ENCODE data around the gene EDEM1. TPM values are rescaled to one million over a fixed set of nuclear protein-coding genes. Genes with fewer than 3 reads are reported as not detected.

The EDEM1 gene
- polyA plus RNA-seq, 2 donors = 5.8 to 9.0 TPM

DNA sequence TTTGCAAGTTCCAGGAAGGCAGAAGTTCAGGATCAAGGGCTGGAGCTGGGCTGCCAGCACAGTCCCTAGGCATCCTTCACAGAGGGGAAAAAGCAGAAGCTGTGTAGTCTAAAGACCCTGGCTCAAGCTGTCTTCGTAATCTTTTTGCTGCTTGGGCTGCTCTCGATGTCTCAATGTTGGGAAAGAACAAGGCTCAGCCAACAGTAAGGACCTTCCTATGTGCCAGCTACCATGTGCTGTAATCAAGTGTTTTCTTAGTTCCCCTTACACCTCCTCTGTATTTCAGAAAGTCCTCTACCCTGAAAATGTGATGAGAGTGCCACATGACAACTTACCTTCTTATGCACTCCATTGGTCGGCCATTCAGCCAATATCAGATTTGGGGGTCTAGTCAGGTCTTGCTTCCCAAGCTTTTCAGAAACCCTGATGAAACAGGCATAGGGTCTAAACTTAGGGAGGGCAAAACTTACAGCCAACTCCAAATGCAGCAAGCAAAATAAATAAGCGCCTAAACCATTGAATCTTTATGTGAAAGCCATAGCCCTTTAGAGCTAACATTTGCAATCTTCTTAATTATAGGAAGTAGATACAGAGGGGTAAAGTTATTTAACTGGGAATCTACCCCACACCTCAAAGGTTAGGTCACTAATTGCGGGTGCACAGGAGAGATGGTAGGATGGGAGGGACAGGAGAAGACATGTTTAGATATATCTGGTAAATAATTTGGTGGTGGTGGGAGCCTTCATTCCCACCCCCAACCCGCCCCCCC lies 1.2 kb upstream of the EDEM1 start:
- Histone ChIP-seq H3K27me3 (ENCODE audit: control insufficient read depth in 1 of 2, insufficient read depth in 2 of 2, low read length in 2 of 2) (no peaks in the 10 kb centered on the region), H3K9me3 (ENCODE audit: control insufficient read depth in 2 of 2, insufficient read depth in 1 of 2, low read depth in 1 of 2, low read length in 1 of 2) (no peaks in the 10 kb centered on the region), H3K4me3 (ENCODE audit: low read depth in 1 of 2, low read length in 2 of 2) (peak overlapping the region in 1 of 2 donors; percentile 49), H3K4me1 (ENCODE audit: control insufficient read depth in 2 of 2, insufficient read depth in 2 of 2, low read length in 1 of 2) (peaks cover 0 to 4% of the 10 kb centered on the region in 2 donors), H3K36me3 (ENCODE audit: control insufficient read depth in 2 of 2, insufficient read depth in 2 of 2, low read length in 1 of 2) (peaks cover 0 to 6% of the 10 kb centered on the region in 2 donors), H3K27ac (ENCODE audit: low read depth in 2 of 2, low read length in 1 of 2) (peak overlapping the region; percentile 45 to 60)
- WGBS, 2 donors = 47 to 60% methylated on average over 6 of the region's 6 CpGs

DNA sequence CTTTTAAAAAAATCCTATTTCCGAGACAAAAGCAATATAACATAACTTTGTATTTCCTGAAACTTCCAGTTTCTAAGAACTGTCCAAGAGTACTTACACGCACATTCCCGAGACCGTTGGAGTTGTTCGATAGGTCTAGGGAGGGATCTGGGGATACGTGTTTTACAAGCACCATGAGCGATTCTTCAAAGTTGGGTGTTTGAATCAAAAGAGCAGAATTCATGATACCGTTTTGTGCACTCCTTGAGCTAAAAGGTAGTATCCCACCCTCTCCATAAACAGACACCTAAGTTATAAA lies 700 bp upstream of the EDEM1 start:
- H3K36me3 ChIP-seq (ENCODE audit: control insufficient read depth in 2 of 2, insufficient read depth in 2 of 2, low read length in 1 of 2) = peaks cover 0 to 1% of the 10 kb centered on the region in 2 donors
- peak overlapping the region; percentile 49 to 51 for H3K4me3 ChIP-seq (ENCODE audit: low read depth in 1 of 2, low read length in 2 of 2)
- no peaks in the 10 kb centered on the region for H3K27me3 ChIP-seq (ENCODE audit: control insufficient read depth in 1 of 2, insufficient read depth in 2 of 2, low read length in 2 of 2)
- WGBS, 2 donors = 3 to 5% methylated on average over 8 of the region's 8 CpGs
- H3K4me1 ChIP-seq (ENCODE audit: control insufficient read depth in 2 of 2, insufficient read depth in 2 of 2, low read length in 1 of 2) = peaks cover 0 to 4% of the 10 kb centered on the region in 2 donors
- peak overlapping the region in 1 of 2 donors; percentile 60 for H3K27ac ChIP-seq (ENCODE audit: low read depth in 2 of 2, low read length in 1 of 2)
- H3K9me3 ChIP-seq (ENCODE audit: control insufficient read depth in 2 of 2, insufficient read depth in 1 of 2, low read depth in 1 of 2, low read length in 1 of 2) = no peaks in the 10 kb centered on the region

DNA sequence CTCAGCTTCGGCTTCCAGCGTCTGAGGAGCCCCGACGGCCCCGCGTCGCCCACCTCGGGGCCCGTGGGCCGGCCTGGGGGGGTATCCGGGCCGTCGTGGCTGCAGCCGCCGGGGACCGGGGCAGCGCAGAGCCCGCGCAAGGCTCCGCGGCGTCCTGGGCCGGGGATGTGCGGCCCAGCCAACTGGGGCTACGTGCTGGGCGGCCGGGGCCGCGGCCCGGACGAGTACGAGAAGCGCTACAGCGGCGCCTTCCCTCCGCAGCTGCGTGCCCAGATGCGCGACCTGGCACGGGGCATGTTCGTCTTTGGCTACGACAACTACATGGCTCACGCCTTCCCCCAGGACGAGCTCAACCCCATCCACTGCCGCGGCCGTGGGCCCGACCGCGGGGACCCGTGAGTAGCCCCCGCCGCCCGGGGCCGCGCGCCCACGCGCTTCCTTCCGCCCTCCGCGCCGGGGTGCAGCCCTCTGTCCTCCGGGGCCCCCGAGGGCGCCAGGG lies 462 bp downstream of the EDEM1 start:
- Histone ChIP-seq H3K4me1 (ENCODE audit: control insufficient read depth in 2 of 2, insufficient read depth in 2 of 2, low read length in 1 of 2) (peaks cover 0 to 4% of the 10 kb centered on the region in 2 donors), H3K4me3 (ENCODE audit: low read depth in 1 of 2, low read length in 2 of 2) (peak overlapping the region; percentile 89 to 98), H3K27ac (ENCODE audit: low read depth in 2 of 2, low read length in 1 of 2) (peak overlapping the region; percentile 95 to 98), H3K27me3 (ENCODE audit: control insufficient read depth in 1 of 2, insufficient read depth in 2 of 2, low read length in 2 of 2) (no peaks in the 10 kb centered on the region), H3K9me3 (ENCODE audit: control insufficient read depth in 2 of 2, insufficient read depth in 1 of 2, low read depth in 1 of 2, low read length in 1 of 2) (no peaks in the 10 kb centered on the region), H3K36me3 (ENCODE audit: control insufficient read depth in 2 of 2, insufficient read depth in 2 of 2, low read length in 1 of 2) (no peaks in the 10 kb centered on the region)
- WGBS, 2 donors = 1% methylated on average over 61 to 66 of the region's 66 CpGs

DNA sequence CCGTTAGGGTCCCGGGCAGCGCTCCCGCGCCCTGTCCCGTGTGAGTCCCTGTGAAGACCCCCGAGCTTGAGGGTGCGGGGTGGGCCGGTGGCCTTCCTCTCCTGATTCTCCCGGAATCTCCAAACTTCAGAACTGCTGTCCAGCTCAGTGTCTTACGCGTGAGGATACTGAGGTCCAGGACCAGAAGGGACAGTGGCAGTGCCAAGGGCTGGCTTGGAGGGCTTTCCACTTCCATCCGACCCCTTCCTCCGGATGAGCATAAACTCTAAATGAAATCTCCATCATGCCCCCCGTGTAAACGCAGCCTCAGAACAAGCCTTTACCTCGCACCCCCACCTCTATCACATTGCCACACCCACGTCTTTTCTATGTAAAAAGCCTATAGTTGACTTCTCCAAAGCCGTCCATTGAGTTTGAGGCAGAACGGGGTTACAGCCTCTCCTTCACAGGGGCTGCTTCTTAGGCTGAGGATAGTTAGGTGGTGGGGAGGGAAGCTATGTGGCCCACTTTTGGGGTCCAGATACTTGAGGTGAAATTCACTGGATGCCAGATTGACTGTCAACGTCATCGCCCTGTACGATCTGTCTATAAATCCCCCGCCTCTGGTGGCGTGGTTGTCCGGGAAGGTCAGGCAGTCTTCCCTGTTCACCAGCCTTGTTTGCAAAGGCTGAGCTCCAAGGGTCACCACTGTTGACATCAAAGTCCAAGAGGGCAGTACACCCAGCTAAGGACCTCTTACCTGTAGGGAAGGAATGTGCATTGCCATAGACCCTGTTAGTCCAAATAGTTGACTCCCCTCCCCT lies 1.1 kb downstream of the EDEM1 start:
- Histone ChIP-seq H3K9me3 (ENCODE audit: control insufficient read depth in 2 of 2, insufficient read depth in 1 of 2, low read depth in 1 of 2, low read length in 1 of 2) (no peaks in the 10 kb centered on the region), H3K4me3 (ENCODE audit: low read depth in 1 of 2, low read length in 2 of 2) (peak overlapping the region; percentile 89 to 98), H3K27me3 (ENCODE audit: control insufficient read depth in 1 of 2, insufficient read depth in 2 of 2, low read length in 2 of 2) (no peaks in the 10 kb centered on the region), H3K36me3 (ENCODE audit: control insufficient read depth in 2 of 2, insufficient read depth in 2 of 2, low read length in 1 of 2) (no peaks in the 10 kb centered on the region), H3K4me1 (ENCODE audit: control insufficient read depth in 2 of 2, insufficient read depth in 2 of 2, low read length in 1 of 2) (peaks cover 0 to 7% of the 10 kb centered on the region in 2 donors), H3K27ac (ENCODE audit: low read depth in 2 of 2, low read length in 1 of 2) (peak overlapping the region; percentile 95 to 98)
- 3 to 4% methylated on average over 26 of the region's 26 CpGs for WGBS, 2 donors

DNA sequence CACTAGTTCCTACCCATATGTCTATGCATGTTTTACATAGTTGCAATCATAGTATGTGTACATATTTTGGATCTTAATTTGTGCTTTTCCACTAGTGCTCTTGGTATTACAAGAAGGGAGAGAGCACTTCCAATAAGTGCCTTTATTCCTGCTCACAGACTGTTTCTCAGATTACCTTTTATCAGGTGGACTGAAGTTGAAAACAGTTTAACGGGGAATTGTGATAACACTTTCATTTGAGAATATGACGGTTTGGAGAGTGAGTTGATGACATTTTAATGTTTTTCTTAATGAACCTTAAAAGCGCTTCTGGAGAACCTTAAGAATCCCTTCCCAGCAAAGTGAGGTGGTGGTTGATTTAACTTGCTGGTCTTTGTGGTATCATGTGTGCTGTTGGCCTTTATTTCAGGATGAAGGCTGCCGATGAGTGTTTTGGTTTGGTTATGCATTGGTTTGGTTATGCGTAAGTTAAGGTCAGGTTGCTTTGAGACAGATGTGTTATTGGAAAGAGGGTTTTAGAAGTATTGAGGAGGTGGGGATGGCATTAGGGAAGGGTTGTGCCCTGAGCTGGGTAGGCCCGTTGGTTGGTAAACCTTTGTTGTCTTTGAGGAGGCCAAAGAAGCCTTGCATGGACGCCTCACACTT lies 2.8 kb downstream of the EDEM1 start:
- Histone ChIP-seq H3K27me3 (ENCODE audit: control insufficient read depth in 1 of 2, insufficient read depth in 2 of 2, low read length in 2 of 2) (no peaks in the 10 kb centered on the region), H3K4me1 (ENCODE audit: control insufficient read depth in 2 of 2, insufficient read depth in 2 of 2, low read length in 1 of 2) (peaks cover 0 to 7% of the 10 kb centered on the region in 2 donors), H3K27ac (ENCODE audit: low read depth in 2 of 2, low read length in 1 of 2) (no peak overlapping the region), H3K4me3 (ENCODE audit: low read depth in 1 of 2, low read length in 2 of 2) (peak overlapping the region in 1 of 2 donors; percentile 30), H3K36me3 (ENCODE audit: control insufficient read depth in 2 of 2, insufficient read depth in 2 of 2, low read length in 1 of 2) (peaks cover 0 to 2% of the 10 kb centered on the region in 2 donors), H3K9me3 (ENCODE audit: control insufficient read depth in 2 of 2, insufficient read depth in 1 of 2, low read depth in 1 of 2, low read length in 1 of 2) (no peaks in the 10 kb centered on the region)
- WGBS, 2 donors = 69 to 74% methylated on average over 7 of the region's 7 CpGs

- Histone ChIP-seq H3K27me3 (ENCODE audit: control insufficient read depth in 1 of 2, insufficient read depth in 2 of 2, low read length in 2 of 2) (no peaks in the 10 kb centered on the region), H3K27ac (ENCODE audit: low read depth in 2 of 2, low read length in 1 of 2) (no peak overlapping the region), H3K4me3 (ENCODE audit: low read depth in 1 of 2, low read length in 2 of 2) (no peak overlapping the region), H3K4me1 (ENCODE audit: control insufficient read depth in 2 of 2, insufficient read depth in 2 of 2, low read length in 1 of 2) (peaks cover 0 to 11% of the 10 kb centered on the region in 2 donors), H3K36me3 (ENCODE audit: control insufficient read depth in 2 of 2, insufficient read depth in 2 of 2, low read length in 1 of 2) (peaks cover 0 to 2% of the 10 kb centered on the region in 2 donors), H3K9me3 (ENCODE audit: control insufficient read depth in 2 of 2, insufficient read depth in 1 of 2, low read depth in 1 of 2, low read length in 1 of 2) (no peaks in the 10 kb centered on the region)
- 74 to 80% methylated on average over 5 of the region's 5 CpGs for WGBS, 2 donors
Observed at GRCh38 chr3:5191555-5192304, 4.2 kb downstream of the EDEM1 start.

GRCh38 chr3:5192571-5193365 lies 5.3 kb downstream of the EDEM1 start:
- Histone ChIP-seq H3K9me3 (ENCODE audit: control insufficient read depth in 2 of 2, insufficient read depth in 1 of 2, low read depth in 1 of 2, low read length in 1 of 2) (no peaks in the 10 kb centered on the region), H3K4me1 (ENCODE audit: control insufficient read depth in 2 of 2, insufficient read depth in 2 of 2, low read length in 1 of 2) (peaks cover 0 to 11% of the 10 kb centered on the region in 2 donors), H3K36me3 (ENCODE audit: control insufficient read depth in 2 of 2, insufficient read depth in 2 of 2, low read length in 1 of 2) (peaks cover 0 to 2% of the 10 kb centered on the region in 2 donors), H3K4me3 (ENCODE audit: low read depth in 1 of 2, low read length in 2 of 2) (no peak overlapping the region), H3K27me3 (ENCODE audit: control insufficient read depth in 1 of 2, insufficient read depth in 2 of 2, low read length in 2 of 2) (no peaks in the 10 kb centered on the region), H3K27ac (ENCODE audit: low read depth in 2 of 2, low read length in 1 of 2) (no peak overlapping the region)
- WGBS, 2 donors = 84 to 90% methylated on average over 3 of the region's 3 CpGs

DNA sequence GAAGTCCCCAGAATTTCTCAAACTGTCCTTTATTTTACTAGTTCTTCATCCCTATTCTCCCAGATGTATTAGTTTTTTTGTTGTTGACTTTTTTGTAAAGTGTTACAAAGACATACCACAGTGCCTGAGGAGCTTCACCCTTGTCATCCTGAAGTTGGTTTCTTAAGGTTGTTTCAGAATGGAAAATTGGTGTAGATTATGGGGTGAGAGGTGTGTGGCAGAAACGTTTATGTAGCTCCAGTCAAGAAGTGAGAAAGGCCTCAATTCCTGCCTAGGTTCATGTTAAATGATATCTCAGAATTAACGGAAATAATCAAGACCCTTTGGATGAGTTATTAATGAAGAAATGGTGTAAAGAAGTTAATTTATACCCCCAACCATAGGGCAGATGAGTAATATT lies 6.8 kb downstream of the EDEM1 start:
- Histone ChIP-seq H3K27me3 (ENCODE audit: control insufficient read depth in 1 of 2, insufficient read depth in 2 of 2, low read length in 2 of 2) (no peaks in the 10 kb centered on the region), H3K4me1 (ENCODE audit: control insufficient read depth in 2 of 2, insufficient read depth in 2 of 2, low read length in 1 of 2) (peaks cover 0 to 7% of the 10 kb centered on the region in 2 donors), H3K4me3 (ENCODE audit: low read depth in 1 of 2, low read length in 2 of 2) (no peak overlapping the region), H3K9me3 (ENCODE audit: control insufficient read depth in 2 of 2, insufficient read depth in 1 of 2, low read depth in 1 of 2, low read length in 1 of 2) (no peaks in the 10 kb centered on the region), H3K27ac (ENCODE audit: low read depth in 2 of 2, low read length in 1 of 2) (peak overlapping the region in 1 of 2 donors; percentile 66), H3K36me3 (ENCODE audit: control insufficient read depth in 2 of 2, insufficient read depth in 2 of 2, low read length in 1 of 2) (peaks cover 0 to 2% of the 10 kb centered on the region in 2 donors)
- WGBS, 2 donors = 60 to 70% methylated on average over 2 of the region's 2 CpGs

Measured in esophagus (tissue), 2 donors.